GM18519 (cell line): ENCODE measurements around the gene QKI.

Experiments used
- ATAC-seq: cut with Tn5 transposase; IDR thresholded peaks from one replicate; pipeline ENCODE4 v1.9.1; 2021; ENCODE audit warnings: mild to moderate bottlenecking, moderate library complexity; ENCODE audit not compliant: unreplicated experiment, low FRiP score

Gene QKI

GRCh38 chr6:163600781-163601180 lies 186.3 kb downstream of the QKI start:
- ATAC-seq = no peak

DNA sequence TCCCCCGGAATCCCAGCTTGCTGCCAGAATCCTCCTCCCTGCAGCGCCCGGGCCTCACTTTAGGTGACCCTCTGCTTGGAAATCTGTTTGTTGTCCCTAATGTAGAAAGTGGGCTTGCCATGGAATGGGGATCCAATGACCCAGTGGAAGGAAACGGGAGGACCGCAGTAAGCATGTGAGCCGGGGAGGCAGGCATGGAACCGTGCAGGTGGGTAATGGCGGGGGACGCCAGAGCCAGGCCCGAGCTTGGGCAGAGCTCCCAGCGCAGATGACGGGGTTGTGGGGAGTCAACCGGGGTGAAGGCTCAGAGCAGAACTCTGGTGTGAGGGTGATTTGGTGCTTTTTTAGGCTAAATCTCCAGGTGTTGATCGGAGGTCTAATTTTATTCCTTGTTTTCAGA lies 188.3 kb downstream of the QKI start:
- no peak for ATAC-seq

DNA sequence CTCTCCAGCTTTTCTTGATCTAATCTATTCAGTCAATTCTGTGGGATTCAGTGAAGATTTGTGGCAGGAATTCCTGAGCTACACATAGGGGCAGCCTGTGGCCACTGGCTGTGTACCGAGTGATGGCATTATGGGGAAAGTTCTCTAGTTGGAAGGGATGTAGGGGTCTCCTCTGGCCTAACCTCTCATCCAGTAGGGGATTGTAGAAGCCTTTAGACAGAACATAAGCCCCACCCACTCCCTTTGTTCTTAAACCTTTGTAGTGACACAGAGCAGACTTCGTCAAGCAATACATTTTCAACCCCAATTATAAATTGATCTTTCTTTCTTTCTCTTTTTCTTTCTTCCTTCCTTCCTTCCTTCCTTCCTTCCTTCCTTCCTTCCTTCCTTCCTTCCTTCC lies 188.9 kb downstream of the QKI start:
- no peak for ATAC-seq

- no peak for ATAC-seq
Observed at GRCh38 chr6:163605385-163606097, 191.0 kb downstream of the QKI start.

DNA sequence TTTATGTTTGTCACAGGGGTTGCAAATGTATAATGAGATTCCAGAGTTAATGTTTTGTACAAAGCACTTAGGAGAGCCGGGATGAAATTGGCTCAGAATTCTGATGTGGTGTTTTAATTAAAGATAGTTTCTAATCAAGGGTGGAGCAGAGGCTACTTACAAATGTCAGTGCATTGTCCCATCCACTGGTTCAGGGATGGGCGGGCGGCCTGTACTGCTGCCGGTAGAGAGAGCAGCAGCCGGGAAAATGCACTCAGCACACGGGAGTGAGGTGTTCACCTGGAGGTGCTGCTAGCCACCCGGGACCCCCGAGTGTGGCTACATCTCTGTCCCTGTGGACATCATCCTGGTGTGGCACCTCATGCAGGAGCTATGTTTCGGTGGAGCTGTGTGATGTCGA lies 193.3 kb downstream of the QKI start:
- no peak for ATAC-seq

- no peak for ATAC-seq
Observed at GRCh38 chr6:163608204-163608644, 193.7 kb downstream of the QKI start.

- no peak for ATAC-seq
Observed at GRCh38 chr6:163612200-163612599, 197.7 kb downstream of the QKI start.

DNA sequence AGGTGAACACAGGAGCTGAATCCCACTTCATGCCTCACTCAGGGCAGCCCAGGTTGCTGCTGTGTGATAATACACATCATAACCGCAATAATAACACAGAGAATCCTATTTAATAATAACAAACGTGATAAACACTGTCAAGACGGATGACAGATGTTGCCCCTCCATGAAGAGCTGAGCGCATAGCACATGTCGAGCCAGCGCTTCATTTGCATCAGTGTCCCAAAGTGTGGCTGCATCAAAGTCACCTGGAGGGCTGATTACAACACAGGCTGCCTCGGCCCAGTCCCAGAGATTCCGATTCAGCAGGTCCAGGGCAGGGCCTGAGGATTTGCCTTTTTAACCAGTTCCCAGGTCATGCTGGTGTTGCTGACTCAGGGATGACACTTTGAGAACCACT lies 198.5 kb downstream of the QKI start:
- ATAC-seq = no peak

- no peak for ATAC-seq
Observed at GRCh38 chr6:163613668-163614067, 199.2 kb downstream of the QKI start.

GRCh38 chr6:163616452-163616851 lies 201.9 kb downstream of the QKI start:
- ATAC-seq = no peak

DNA sequence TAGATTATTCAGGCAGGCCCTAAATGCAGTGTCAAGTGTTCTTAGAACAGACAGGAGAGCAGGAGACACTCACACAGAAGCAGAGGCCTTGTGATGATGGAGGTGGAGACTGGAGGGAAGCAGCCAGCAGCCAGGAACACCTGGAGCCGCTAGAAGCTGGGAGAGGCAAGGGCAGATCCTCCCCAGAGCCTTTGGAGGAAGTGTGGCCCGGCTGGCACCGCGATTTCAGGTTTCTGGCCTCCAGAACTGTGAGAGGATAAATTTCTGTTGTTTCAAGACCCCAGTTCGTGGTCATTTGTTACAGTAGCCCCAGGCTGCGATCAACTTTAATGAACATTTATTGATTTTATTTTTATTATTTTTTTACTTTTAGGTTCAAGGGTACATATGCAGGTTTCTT lies 203.0 kb downstream of the QKI start:
- ATAC-seq = no peak

DNA sequence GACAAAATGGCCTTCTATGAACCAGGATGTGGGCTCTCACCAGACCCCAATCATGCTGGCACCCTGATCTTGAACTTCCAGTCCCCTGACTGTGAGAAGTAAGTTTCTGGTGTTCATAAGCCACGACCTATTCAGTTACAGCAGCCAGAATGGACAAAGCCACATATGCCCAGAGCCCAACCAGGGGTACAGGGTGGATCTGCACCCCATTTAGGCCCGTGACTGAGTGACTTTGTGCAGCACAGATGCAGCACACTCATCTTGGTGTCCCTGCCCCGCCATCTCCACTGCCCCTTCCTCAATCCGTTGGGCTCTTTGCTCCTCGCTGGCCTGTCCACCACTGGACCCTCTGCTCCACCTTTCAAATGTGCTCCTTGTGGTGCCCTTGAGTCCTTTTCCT lies 205.6 kb downstream of the QKI start:
- no peak for ATAC-seq

- no peak for ATAC-seq
Observed at GRCh38 chr6:163620670-163621330, 206.3 kb downstream of the QKI start.

GRCh38 chr6:163625265-163625664 lies 210.7 kb downstream of the QKI start:
- no peak for ATAC-seq

DNA sequence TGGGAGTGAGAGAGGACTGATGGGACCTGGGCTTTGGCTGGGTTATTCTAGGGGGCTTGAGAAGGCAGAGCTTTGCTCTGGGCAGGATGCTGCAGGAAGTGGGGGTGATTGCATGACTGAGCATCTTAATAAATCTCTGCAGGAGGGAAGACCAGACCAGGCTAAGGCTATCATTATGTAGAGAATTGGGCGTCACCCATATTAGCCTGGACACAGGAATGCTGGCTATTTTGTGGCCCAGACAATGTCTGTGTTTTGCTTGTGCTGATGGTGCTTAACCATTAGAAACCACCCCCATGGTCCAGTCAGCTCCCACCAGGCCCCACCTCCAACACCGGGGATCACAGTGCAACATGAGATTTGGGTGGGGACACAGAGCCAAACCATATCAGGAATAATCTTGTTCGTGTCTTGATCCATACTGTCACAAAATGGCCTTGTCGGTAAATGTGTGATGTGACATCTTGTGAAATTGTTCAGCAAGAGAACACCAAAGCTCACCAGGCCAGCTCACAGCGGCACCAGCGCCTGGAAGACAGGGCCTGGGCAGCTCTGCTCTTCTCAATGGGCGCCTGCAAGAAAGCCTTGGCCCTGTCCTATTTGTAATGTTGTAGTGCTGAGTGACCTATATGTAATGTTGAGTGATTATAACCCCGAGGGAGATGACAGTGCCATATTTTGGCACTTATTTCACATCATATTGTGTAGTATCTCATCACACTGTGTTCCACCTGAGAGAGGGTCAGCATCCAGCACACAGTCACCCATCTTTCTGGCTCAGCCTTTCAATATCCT lies 211.8 kb downstream of the QKI start:
- no peak for ATAC-seq

- no peak for ATAC-seq
Observed at GRCh38 chr6:163627274-163628062, 212.9 kb downstream of the QKI start.
